ENCODE data around the gene FREM3. TPM values are rescaled to one million over a fixed set of nuclear protein-coding genes. Genes with fewer than 3 reads are reported as not detected.

The FREM3 gene
- polyA plus RNA-seq, 1 of the 3 experiments (the other 2 are of a cell fraction), result 0.03 TPM

DNA sequence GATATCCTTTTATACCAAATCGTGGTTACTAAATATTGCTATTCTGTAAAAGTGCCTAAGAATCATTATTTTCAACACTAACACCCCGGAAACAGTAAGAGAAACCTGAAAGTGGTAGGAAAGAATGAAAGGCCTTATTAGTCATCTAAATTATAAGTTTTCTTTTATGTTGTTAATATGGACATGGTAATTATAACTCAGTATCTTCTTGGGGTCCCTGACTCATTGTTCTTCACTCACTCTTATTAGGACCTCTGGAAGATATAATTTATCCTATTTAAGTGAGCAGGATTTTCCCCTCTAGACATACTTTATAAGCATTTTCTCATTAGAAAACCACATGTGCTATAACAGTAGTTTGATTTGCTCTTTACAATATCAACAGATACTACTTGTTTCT is 136.0 kb downstream of the FREM3 start (continued):
- TF ChIP-seq, protein P1, sequence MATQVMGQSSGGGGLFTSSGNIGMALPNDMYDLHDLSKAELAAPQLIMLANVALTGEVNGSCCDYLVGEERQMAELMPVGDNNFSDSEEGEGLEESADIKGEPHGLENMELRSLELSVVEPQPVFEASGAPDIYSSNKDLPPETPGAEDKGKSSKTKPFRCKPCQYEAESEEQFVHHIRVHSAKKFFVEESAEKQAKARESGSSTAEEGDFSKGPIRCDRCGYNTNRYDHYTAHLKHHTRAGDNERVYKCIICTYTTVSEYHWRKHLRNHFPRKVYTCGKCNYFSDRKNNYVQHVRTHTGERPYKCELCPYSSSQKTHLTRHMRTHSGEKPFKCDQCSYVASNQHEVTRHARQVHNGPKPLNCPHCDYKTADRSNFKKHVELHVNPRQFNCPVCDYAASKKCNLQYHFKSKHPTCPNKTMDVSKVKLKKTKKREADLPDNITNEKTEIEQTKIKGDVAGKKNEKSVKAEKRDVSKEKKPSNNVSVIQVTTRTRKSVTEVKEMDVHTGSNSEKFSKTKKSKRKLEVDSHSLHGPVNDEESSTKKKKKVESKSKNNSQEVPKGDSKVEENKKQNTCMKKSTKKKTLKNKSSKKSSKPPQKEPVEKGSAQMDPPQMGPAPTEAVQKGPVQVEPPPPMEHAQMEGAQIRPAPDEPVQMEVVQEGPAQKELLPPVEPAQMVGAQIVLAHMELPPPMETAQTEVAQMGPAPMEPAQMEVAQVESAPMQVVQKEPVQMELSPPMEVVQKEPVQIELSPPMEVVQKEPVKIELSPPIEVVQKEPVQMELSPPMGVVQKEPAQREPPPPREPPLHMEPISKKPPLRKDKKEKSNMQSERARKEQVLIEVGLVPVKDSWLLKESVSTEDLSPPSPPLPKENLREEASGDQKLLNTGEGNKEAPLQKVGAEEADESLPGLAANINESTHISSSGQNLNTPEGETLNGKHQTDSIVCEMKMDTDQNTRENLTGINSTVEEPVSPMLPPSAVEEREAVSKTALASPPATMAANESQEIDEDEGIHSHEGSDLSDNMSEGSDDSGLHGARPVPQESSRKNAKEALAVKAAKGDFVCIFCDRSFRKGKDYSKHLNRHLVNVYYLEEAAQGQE (IDR thresholded peaks at IDR 0.05; ENCODE audit: low read depth, low read length), result no peak
- TF ChIP-seq USF2 (IDR thresholded peaks at IDR 0.05; ENCODE audit: borderline replicate concordance, low read depth, low read length) (no peak), CHD2 (IDR thresholded peaks at IDR 0.05; ENCODE audit: low read length, partially characterized antibody) (no peak), GATA2 (CRISPR knock-in tag; IDR thresholded peaks at IDR 0.05) (no peak), FOSL2 (IDR thresholded peaks at IDR 0.05; ENCODE audit: borderline replicate concordance, low read depth) (no peak), GABPA (IDR thresholded peaks at IDR 0.05; ENCODE audit: low read depth) (no peak), CTCF (IDR thresholded peaks at IDR 0.05) (no peak), POLR2AphosphoS5 (IDR thresholded peaks at IDR 0.05; ENCODE audit: low read depth, low read length) (no peak)
- TF ChIP-seq, protein P2, sequence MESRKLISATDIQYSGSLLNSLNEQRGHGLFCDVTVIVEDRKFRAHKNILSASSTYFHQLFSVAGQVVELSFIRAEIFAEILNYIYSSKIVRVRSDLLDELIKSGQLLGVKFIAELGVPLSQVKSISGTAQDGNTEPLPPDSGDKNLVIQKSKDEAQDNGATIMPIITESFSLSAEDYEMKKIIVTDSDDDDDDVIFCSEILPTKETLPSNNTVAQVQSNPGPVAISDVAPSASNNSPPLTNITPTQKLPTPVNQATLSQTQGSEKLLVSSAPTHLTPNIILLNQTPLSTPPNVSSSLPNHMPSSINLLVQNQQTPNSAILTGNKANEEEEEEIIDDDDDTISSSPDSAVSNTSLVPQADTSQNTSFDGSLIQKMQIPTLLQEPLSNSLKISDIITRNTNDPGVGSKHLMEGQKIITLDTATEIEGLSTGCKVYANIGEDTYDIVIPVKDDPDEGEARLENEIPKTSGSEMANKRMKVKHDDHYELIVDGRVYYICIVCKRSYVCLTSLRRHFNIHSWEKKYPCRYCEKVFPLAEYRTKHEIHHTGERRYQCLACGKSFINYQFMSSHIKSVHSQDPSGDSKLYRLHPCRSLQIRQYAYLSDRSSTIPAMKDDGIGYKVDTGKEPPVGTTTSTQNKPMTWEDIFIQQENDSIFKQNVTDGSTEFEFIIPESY (IDR thresholded peaks at IDR 0.05; ENCODE audit: borderline replicate concordance, low read depth), result no peak

GRCh38 chr4:143559757-143560147 is 140.7 kb downstream of the FREM3 start:
- Histone ChIP-seq H3K9me2 (no peaks in the 10 kb centered on the region), H3K36me3 (replicated peaks in 1 of 2; ENCODE audit: control insufficient read depth in 1 of 2, insufficient read depth in 2 of 2, low read length in 1 of 2) (peaks cover 10 to 12% of the 10 kb centered on the region in 2 experiments), H3F3A (replicated peaks; ENCODE audit: insufficient read depth) (peaks cover 7% of the 10 kb centered on the region), H2AFZ (ENCODE audit: low read depth) (peak overlapping the region; percentile 94), H3K9ac (peak overlapping the region; percentile 8; the same call in 1 of the 2 replicates), H3K79me2 (ENCODE audit: insufficient read depth) (no peaks in the 10 kb centered on the region), H3K27me3 (ENCODE audit: insufficient read depth) (no peaks in the 10 kb centered on the region), H3K4me2 (peak overlapping the region; percentile 62), H4K20me1 (ENCODE audit: insufficient read depth) (no peaks in the 10 kb centered on the region), H3K9me3 (no peaks in the 10 kb centered on the region), H3K27ac (ENCODE audit: low read depth in 2 of 2, low read length in 1 of 2) (no peak overlapping the region), H3K4me3 (ENCODE audit: low read depth in 2 of 2, low read length in 1 of 2) (peak overlapping the region; percentile 51 to 55; a peak in 3 of 4 replicates), H3K4me1 (ENCODE audit: control insufficient read depth in 1 of 2, insufficient read depth in 2 of 2, low read depth in 1 of 2, low read length in 1 of 2) (peaks cover 0 to 6% of the 10 kb centered on the region in 2 experiments; a peak in 1 of 4 replicates)
- DNase-seq, result peak; percentile 53
- ChIA-PET POLR2A (interaction anchor here (0.6 kb wide), 1 partner anchor 1243 kb away, joined by 3 read pairs; no protein-coding TSS in a partner anchor), CTCF (interaction anchor here (1.2 to 3.0 kb wide), 5 partner anchors 9 to 349 kb away, joined by 3 to 17 read pairs (median 4); no protein-coding TSS in a partner anchor)
- WGBS (ENCODE audit: low lambda C conversion rate), result 51% methylated on average over 9 of the region's 17 CpGs
- TF ChIP-seq JUND (IDR thresholded peaks at IDR 0.05), result no peak

All from SK-N-SH (cell line).